ENCODE results near the gene FLT4. TPM values are rescaled to one million over a fixed set of nuclear protein-coding genes. Genes with fewer than 3 reads are reported as not detected.

Gene FLT4
- polyA plus RNA-seq, 1 donor (not counting 4 experiments of a cell fraction or from before 2014, with no cell fraction given) = not detected

- no peak overlapping the region for H3K9ac ChIP-seq (ENCODE audit: control insufficient read depth, extremely low read depth, insufficient read depth, low read length)
- H3K4me3 ChIP-seq (ENCODE audit: control insufficient read depth in 2 of 3, extremely low read depth in 1 of 3, insufficient read depth in 2 of 3, low read depth in 1 of 3, low read length in 3 of 3) = no peak overlapping the region
- H3K4me1 ChIP-seq (ENCODE audit: control insufficient read depth, extremely low read depth, insufficient read depth, low read length) = no peaks in the 10 kb centered on the region
- H3K27me3 ChIP-seq (ENCODE audit: control insufficient read depth, extremely low read depth, insufficient read depth, low read length) = no peaks in the 10 kb centered on the region
- TF ChIP-seq, protein P1, sequence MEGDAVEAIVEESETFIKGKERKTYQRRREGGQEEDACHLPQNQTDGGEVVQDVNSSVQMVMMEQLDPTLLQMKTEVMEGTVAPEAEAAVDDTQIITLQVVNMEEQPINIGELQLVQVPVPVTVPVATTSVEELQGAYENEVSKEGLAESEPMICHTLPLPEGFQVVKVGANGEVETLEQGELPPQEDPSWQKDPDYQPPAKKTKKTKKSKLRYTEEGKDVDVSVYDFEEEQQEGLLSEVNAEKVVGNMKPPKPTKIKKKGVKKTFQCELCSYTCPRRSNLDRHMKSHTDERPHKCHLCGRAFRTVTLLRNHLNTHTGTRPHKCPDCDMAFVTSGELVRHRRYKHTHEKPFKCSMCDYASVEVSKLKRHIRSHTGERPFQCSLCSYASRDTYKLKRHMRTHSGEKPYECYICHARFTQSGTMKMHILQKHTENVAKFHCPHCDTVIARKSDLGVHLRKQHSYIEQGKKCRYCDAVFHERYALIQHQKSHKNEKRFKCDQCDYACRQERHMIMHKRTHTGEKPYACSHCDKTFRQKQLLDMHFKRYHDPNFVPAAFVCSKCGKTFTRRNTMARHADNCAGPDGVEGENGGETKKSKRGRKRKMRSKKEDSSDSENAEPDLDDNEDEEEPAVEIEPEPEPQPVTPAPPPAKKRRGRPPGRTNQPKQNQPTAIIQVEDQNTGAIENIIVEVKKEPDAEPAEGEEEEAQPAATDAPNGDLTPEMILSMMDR (optimal IDR thresholded peaks at IDR 0.05 in 1 of 3, IDR thresholded peaks at IDR 0.05 in 1 of 3, conservative IDR thresholded peaks at IDR 0.05 in 1 of 3; ENCODE audit: extremely low read depth in 1 of 3, insufficient read depth in 2 of 3, low read length in 3 of 3) = no peak
- no peak for TF ChIP-seq EZH2 (IDR thresholded peaks at IDR 0.05; ENCODE audit: low read length)
- no peak overlapping the region for H3K27ac ChIP-seq (ENCODE audit: control insufficient read depth, insufficient read depth, low read length)
- H3K36me3 ChIP-seq (ENCODE audit: control insufficient read depth in 2 of 2, extremely low read depth in 1 of 2, insufficient read depth in 2 of 2, low read length in 2 of 2) = peaks cover 3 to 9% of the 10 kb centered on the region in 2 experiments
- H3K4me2 ChIP-seq (ENCODE audit: control insufficient read depth, extremely low read depth, insufficient read depth, low read depth, low read length) = no peak overlapping the region
- dilution Hi-C loops (cut with MboI; ENCODE audit: extremely low pct_ligation_motif_present, low sequenced_read_pairs) = no loop called here
- H2AFZ ChIP-seq (ENCODE audit: control insufficient read depth, low read length) = no peak overlapping the region
- no peaks in the 10 kb centered on the region for H3K9me1 ChIP-seq (ENCODE audit: control insufficient read depth, extremely low read depth, insufficient read depth, low read length)
- FAIRE-seq (no peak), DNase-seq (ENCODE audit: low read depth, low spot score) (no peak)
- no peaks in the 10 kb centered on the region for H3K9me3 ChIP-seq (ENCODE audit: control insufficient read depth, low read depth, low read length)
- peaks cover 36% of the 10 kb centered on the region for H3K79me2 ChIP-seq (ENCODE audit: control insufficient read depth, insufficient read depth, low read length)
- H4K20me1 ChIP-seq (ENCODE audit: control insufficient read depth, extremely low read depth, insufficient read depth, low read length) = no peaks in the 10 kb centered on the region
These were observed 94.1 kb downstream of the FLT4 start for GRCh38 chr5:180555168-180555921.

GRCh38 chr5:180553530-180553929 lies 95.9 kb downstream of the FLT4 start:
- H4K20me1 ChIP-seq (ENCODE audit: control insufficient read depth, extremely low read depth, insufficient read depth, low read length) = no peaks in the 10 kb centered on the region
- dilution Hi-C loops (cut with MboI; ENCODE audit: extremely low pct_ligation_motif_present, low sequenced_read_pairs) = no loop called here

More at GRCh38 chr5:180553530-180553929, 95.9 kb downstream of the FLT4 start:
- Histone ChIP-seq H3K4me1 (ENCODE audit: control insufficient read depth, extremely low read depth, insufficient read depth, low read length) (no peaks in the 10 kb centered on the region), H3K9ac (ENCODE audit: control insufficient read depth, extremely low read depth, insufficient read depth, low read length) (no peak overlapping the region), H3K9me1 (ENCODE audit: control insufficient read depth, extremely low read depth, insufficient read depth, low read length) (no peaks in the 10 kb centered on the region), H3K9me3 (ENCODE audit: control insufficient read depth, low read depth, low read length) (no peaks in the 10 kb centered on the region), H3K4me2 (ENCODE audit: control insufficient read depth, extremely low read depth, insufficient read depth, low read depth, low read length) (no peak overlapping the region), H3K27me3 (ENCODE audit: control insufficient read depth, extremely low read depth, insufficient read depth, low read length) (no peaks in the 10 kb centered on the region), H3K79me2 (ENCODE audit: control insufficient read depth, insufficient read depth, low read length) (peaks cover 28% of the 10 kb centered on the region), H2AFZ (ENCODE audit: control insufficient read depth, low read length) (no peak overlapping the region), H3K4me3 (ENCODE audit: control insufficient read depth in 2 of 3, extremely low read depth in 1 of 3, insufficient read depth in 2 of 3, low read depth in 1 of 3, low read length in 3 of 3) (no peak overlapping the region), H3K36me3 (ENCODE audit: control insufficient read depth in 2 of 2, extremely low read depth in 1 of 2, insufficient read depth in 2 of 2, low read length in 2 of 2) (peaks cover 3 to 13% of the 10 kb centered on the region in 2 experiments), H3K27ac (ENCODE audit: control insufficient read depth, insufficient read depth, low read length) (no peak overlapping the region)
- TF ChIP-seq, protein P1 (optimal IDR thresholded peaks at IDR 0.05 in 1 of 3, IDR thresholded peaks at IDR 0.05 in 1 of 3, conservative IDR thresholded peaks at IDR 0.05 in 1 of 3; ENCODE audit: extremely low read depth in 1 of 3, insufficient read depth in 2 of 3, low read length in 3 of 3) = no peak
- no peak for TF ChIP-seq EZH2 (IDR thresholded peaks at IDR 0.05; ENCODE audit: low read length)
- DNase-seq (ENCODE audit: low read depth, low spot score) (no peak), FAIRE-seq (no peak)

Other genes with a start within 250 kb of the FLT4 start
- 15.6 to 29.7 TPM (median 19.4 TPM) in 3 replicates for gene CNOT6, start 155.2 kb downstream of the FLT4 start, polyA plus RNA-seq
- not detected in 3 replicates for gene SCGB3A1, start 58.1 kb downstream of the FLT4 start, polyA plus RNA-seq
- gene OR2Y1, start 90.5 kb upstream of the FLT4 start, polyA plus RNA-seq = not detected in 3 replicates
- gene MGAT1, start 153.2 kb upstream of the FLT4 start, polyA plus RNA-seq = 80.3 to 108 TPM (median 98.3 TPM) in 3 replicates
- gene ZFP62, start 211.7 kb upstream of the FLT4 start, polyA plus RNA-seq = 8.4 to 21.5 TPM (median 13.9 TPM) in 3 replicates
- not detected in 3 replicates for gene BTNL8, start 249.6 kb upstream of the FLT4 start, polyA plus RNA-seq